Mesodermal cell (in vitro differentiated cells): ENCODE data around the gene IMPDH1.
A peak's percentile ranks its signal among the peaks of the same experiment; 100 is the strongest.

ENCODE experiments used
- H3K27ac ChIP-seq: 2 replicates; pipeline ENCODE4 v1.7.0; 2013; ENCODE audit warnings: mild to moderate bottlenecking, low read depth, low read length, moderate library complexity; ENCODE audit not compliant: severe bottlenecking
- H3K36me3 ChIP-seq: 2 replicates; pipeline ENCODE4 v1.7.1; 2013; ENCODE audit warnings: mild to moderate bottlenecking, low read length, moderate library complexity; ENCODE audit not compliant: control insufficient read depth, insufficient read depth
- H3K4me1 ChIP-seq: one replicate; pipeline ENCODE4 v1.7.1; 2013; ENCODE audit warnings: mild to moderate bottlenecking, low read length; ENCODE audit not compliant: insufficient read depth, control insufficient read depth, poor library complexity, severe bottlenecking
- H3K4me3 ChIP-seq: 2 replicates; pipeline ENCODE4 v1.7.0; 2013; ENCODE audit warnings: low read length, control low read depth, mild to moderate bottlenecking; ENCODE audit not compliant: insufficient read depth, poor library complexity, severe bottlenecking; ENCODE audit errors: extremely low read depth
- H3K9me3 ChIP-seq: 2 replicates; pipeline ENCODE4 v1.7.1; 2013; ENCODE audit warnings: mild to moderate bottlenecking, low read length, moderate library complexity; ENCODE audit not compliant: control insufficient read depth
- WGBS, 2 experiments: methylation state at CpG; one replicate each; pipeline ENCODE4 v1.1.5; 2013; ENCODE audit warnings: missing lambda C conversion rate in 2 of 2; ENCODE audit not compliant: insufficient coverage in 2 of 2; 5-methylcytosine and 5-hydroxymethylcytosine counted together

IMPDH1 gene

GRCh38 chr7:128420773-128421172, 11.0 kb upstream of the IMPDH1 start:
- no peak overlapping the region for H3K4me3 ChIP-seq
- no peaks in the 10 kb centered on the region for H3K36me3 ChIP-seq
- no peak overlapping the region for H3K27ac ChIP-seq
- no peaks in the 10 kb centered on the region for H3K9me3 ChIP-seq
- H3K4me1 ChIP-seq: no peaks in the 10 kb centered on the region
- 100% methylated on average over 1 of the region's 1 CpG; no CpG with 5 or more reads in 1 of the 2 experiments for WGBS, 2 experiments

GRCh38 chr7:128419257-128419656, 9.5 kb upstream of the IMPDH1 start:
- no peaks in the 10 kb centered on the region for H3K4me1 ChIP-seq
- H3K27ac ChIP-seq: no peak overlapping the region
- 84 to 89% methylated on average over 6 to 7 of the region's 7 CpGs for WGBS, 2 experiments
- H3K36me3 ChIP-seq: no peaks in the 10 kb centered on the region
- no peaks in the 10 kb centered on the region for H3K9me3 ChIP-seq
- no peak overlapping the region for H3K4me3 ChIP-seq

GRCh38 chr7:128417071-128417470, 7.3 kb upstream of the IMPDH1 start:
- Histone ChIP-seq H3K4me3 (no peak overlapping the region), H3K4me1 (no peaks in the 10 kb centered on the region), H3K9me3 (no peaks in the 10 kb centered on the region), H3K27ac (no peak overlapping the region), H3K36me3 (no peaks in the 10 kb centered on the region)
- WGBS, 2 experiments: no CpG with 5 or more reads among the region's 3 CpGs

- Histone ChIP-seq H3K36me3 (no peaks in the 10 kb centered on the region), H3K4me1 (no peaks in the 10 kb centered on the region), H3K4me3 (no peak overlapping the region), H3K9me3 (no peaks in the 10 kb centered on the region), H3K27ac (no peak overlapping the region)
- 93 to 100% methylated on average over 1 to 2 of the region's 4 CpGs for WGBS, 2 experiments
Measured at GRCh38 chr7:128415217-128415785, 5.5 kb upstream of the IMPDH1 start.

- Histone ChIP-seq H3K4me3 (peak overlapping the region; percentile 56), H3K27ac (peak overlapping the region; percentile 41), H3K9me3 (no peaks in the 10 kb centered on the region), H3K36me3 (no peaks in the 10 kb centered on the region), H3K4me1 (peaks cover 11% of the 10 kb centered on the region)
- WGBS, 2 experiments: 2 to 20% methylated on average over 4 to 6 of the region's 6 CpGs
Measured at GRCh38 chr7:128410451-128410753, 620 bp upstream of the IMPDH1 start.

GRCh38 chr7:128408709-128409595, 830 bp downstream of the IMPDH1 start:
- H3K27ac ChIP-seq: no peak overlapping the region
- H3K4me3 ChIP-seq: peak overlapping the region; percentile 56
- 20 to 21% methylated on average over 9 to 13 of the region's 25 CpGs for WGBS, 2 experiments
- H3K36me3 ChIP-seq: no peaks in the 10 kb centered on the region
- H3K4me1 ChIP-seq: peaks cover 22% of the 10 kb centered on the region
- no peaks in the 10 kb centered on the region for H3K9me3 ChIP-seq

GRCh38 chr7:128407751-128408708, 1.8 kb downstream of the IMPDH1 start:
- no peak overlapping the region for H3K4me3 ChIP-seq
- 45 to 58% methylated on average over 2 to 6 of the region's 11 CpGs for WGBS, 2 experiments

GRCh38 chr7:128407233-128407589, 2.6 kb downstream of the IMPDH1 start:
- Histone ChIP-seq H3K9me3 (no peaks in the 10 kb centered on the region), H3K36me3 (no peaks in the 10 kb centered on the region), H3K4me1 (peaks cover 28% of the 10 kb centered on the region), H3K27ac (no peak overlapping the region), H3K4me3 (no peak overlapping the region)
- 80 to 86% methylated on average over 7 of the region's 7 CpGs for WGBS, 2 experiments

More at GRCh38 chr7:128407751-128408708, 1.8 kb downstream of the IMPDH1 start:
- no peaks in the 10 kb centered on the region for H3K9me3 ChIP-seq
- H3K27ac ChIP-seq: no peak overlapping the region
- H3K4me1 ChIP-seq: peaks cover 28% of the 10 kb centered on the region
- H3K36me3 ChIP-seq: no peaks in the 10 kb centered on the region

- H3K9me3 ChIP-seq: no peaks in the 10 kb centered on the region
- H3K36me3 ChIP-seq: no peaks in the 10 kb centered on the region
- no peak overlapping the region for H3K4me3 ChIP-seq
- 32 to 51% methylated on average over 7 to 13 of the region's 17 CpGs for WGBS, 2 experiments
- no peak overlapping the region for H3K27ac ChIP-seq
- peaks cover 28% of the 10 kb centered on the region for H3K4me1 ChIP-seq
Measured at GRCh38 chr7:128406314-128407232, 3.2 kb downstream of the IMPDH1 start.
